ENCODE results near the gene AGBL4. TPM values are rescaled to one million over a fixed set of nuclear protein-coding genes. Genes with fewer than 3 reads are reported as not detected.

The AGBL4 gene
- total RNA-seq, 1 donor from 2014 or later, result 0.16 TPM

DNA sequence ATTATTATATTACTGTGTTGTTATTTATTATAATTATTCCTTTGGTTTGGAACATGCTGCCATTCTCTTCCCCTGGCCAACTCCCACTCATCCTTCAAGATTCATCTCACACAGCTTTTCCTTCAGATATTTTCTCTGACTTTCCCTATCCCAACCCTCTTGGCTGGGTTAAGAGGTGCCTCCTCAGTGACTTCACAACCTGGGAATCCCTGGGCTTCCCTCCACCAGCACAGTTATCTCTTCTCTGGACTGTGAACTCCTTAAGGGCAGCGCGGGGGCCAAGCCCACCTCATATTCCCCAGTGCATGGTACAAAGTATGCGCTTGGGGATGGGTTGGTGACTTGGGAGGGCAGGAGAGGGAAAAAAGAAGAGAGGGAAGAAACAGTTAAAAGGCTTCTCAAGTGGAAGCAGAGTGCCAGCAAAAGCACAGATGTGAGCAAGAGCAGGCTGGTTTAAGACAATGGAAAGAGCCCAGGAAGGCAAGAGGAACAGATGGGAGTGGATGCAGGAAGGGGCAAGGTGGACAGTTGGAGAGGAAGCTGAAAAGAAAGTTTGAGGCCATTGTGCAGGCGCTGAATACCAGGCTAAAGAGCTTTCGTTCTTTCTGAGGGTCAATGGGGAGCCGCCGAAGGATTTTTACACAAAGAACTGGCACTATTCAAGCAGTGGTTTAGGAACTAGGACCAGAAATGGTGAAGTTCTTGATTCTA is 1379.4 kb downstream of the AGBL4 start:
- DNase-seq, result no peak
- intact Hi-C loops (cut with DNase I), result no loop called here
- ATAC-seq (ENCODE audit: poor library complexity), result no peak

DNA sequence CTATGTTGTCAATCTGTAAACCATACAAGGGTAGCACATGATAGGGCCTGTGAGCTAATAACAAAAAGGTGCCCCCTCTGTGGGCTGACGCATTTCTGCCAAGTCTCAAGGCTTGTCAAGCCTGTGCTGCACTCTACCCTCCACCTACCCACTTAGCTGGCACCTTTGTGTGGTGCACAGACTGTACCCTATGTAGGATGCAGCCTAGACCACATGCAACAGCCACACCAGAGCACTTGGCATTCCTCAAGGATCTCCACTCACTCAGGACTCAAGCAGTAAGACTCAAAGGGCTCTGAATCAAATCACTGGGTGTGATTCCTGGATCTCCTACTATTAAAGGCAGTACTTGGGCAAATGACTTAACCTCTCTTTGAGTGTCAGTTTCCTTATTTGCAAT is 1380.6 kb downstream of the AGBL4 start:
- ATAC-seq (ENCODE audit: poor library complexity) (no peak), DNase-seq (no peak)
- intact Hi-C loops (cut with DNase I), result no loop called here

DNA sequence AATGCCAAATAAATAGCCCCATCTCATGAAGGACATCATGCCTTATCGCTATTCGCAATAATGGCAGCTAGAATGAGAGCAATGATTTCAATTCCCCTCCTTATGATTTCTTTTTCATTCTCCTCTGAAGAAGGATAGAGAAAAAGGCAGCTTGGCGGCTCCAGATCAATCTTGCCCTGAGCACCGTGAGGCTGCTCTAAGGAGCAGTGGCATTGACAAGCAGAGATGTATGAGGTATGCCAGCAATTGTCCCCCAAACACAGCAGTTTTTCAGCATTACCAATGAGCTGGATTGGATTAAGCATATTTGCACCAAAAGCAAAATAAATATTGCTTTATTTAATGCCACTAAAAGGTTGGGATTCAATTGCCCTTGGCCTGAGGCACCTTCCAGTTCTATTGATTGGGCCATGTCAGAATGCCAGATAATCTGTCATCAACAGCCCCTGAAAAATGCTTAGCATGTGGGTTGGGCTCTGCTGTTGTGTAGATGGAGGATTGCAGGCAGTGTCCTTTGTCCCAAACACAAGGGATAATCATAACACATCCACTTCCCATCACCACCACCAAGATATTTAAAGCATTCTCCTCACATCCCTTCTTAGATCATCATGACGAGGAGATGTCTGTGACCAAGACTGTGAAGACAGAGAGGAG is 1382.8 kb downstream of the AGBL4 start:
- intact Hi-C loops (cut with DNase I), result no loop called here
- ATAC-seq (ENCODE audit: poor library complexity) (no peak), DNase-seq (no peak)

DNA sequence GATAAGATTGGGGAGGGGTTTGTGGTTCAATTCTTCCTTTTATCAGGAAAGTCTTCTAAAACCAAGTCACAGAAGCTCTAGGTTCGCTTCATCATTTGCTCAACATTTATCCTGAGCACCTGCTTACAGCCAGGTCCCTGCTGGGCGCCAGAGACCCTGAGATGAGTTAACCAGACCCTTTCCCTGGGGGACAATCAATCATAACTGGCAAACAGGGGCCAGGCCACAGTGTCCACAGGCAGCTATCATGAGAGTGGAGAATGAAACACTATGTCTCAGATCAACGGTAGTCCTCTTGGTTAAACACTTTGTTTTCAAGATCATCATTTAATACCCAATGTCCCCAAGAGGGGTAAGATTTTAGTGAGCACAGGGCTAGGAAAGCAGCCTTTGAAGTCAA is 1393.9 kb downstream of the AGBL4 start:
- intact Hi-C loops (cut with DNase I), result no loop called here
- ATAC-seq (ENCODE audit: poor library complexity) (no peak), DNase-seq (no peak)

DNA sequence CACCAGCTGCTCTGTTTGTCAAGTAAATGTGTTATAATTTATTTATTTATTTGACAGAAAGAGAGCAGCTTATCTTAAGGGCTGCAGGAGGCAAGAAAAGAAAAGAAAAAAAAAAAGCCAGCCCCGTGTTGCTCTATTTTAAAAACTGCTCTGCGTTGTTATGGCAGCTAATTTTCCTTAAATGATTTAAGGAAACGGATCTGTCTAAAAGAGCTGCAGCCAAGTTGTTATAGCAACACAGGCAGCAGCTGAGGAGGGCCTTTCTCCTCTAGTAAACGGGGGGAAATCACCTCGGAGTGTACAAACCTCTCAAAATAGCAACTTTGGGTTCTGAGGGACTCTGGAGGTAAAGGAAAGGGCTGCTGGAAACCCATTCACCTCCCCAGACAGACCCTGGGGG is 1396.3 kb downstream of the AGBL4 start:
- intact Hi-C loops (cut with DNase I), result no loop called here
- DNase-seq (no peak), ATAC-seq (ENCODE audit: poor library complexity) (no peak)

DNA sequence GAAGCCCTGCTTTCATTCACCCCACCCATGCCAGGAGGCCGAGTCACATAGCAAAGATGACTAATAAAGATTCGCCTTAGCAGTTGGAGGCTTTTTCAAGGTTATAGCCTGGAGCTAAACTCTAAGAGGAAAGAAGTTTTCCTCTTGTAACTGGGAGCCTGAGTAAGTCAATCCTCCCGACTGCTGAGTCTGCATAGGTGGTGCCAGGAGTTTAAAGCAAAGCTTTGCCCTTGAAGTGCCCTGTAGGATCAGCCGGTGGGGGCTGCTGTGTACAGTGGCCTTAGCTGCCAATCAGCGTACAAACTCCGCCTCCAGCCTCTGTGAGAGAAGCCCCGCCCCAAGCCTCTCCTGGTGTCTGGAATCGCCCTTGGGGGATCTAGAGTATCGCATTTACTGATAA is 1404.2 kb downstream of the AGBL4 start:
- DNase-seq (no peak), ATAC-seq (ENCODE audit: poor library complexity) (no peak)
- intact Hi-C loops (cut with DNase I), result no loop called here

DNA sequence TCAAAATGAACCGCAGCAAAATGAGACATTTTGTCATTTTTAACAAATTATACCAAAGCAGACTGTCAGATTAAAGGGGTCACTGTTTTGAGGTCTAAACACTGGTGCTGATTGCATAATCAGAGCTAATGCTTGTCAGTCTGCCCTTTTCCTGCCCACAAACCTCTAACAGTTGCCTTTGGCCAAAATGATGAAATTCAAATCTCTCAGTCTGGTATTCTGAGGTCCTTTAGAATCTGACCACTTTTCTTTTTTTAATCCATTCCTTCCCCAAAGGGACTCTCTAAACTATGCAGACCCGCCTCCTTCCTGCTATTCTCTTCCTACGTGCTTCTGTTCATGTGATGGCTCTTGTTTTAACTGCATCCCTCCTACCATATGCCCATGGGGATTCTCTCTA is 1406.5 kb downstream of the AGBL4 start:
- ATAC-seq (ENCODE audit: poor library complexity) (no peak), DNase-seq (no peak)
- intact Hi-C loops (cut with DNase I), result no loop called here

DNA sequence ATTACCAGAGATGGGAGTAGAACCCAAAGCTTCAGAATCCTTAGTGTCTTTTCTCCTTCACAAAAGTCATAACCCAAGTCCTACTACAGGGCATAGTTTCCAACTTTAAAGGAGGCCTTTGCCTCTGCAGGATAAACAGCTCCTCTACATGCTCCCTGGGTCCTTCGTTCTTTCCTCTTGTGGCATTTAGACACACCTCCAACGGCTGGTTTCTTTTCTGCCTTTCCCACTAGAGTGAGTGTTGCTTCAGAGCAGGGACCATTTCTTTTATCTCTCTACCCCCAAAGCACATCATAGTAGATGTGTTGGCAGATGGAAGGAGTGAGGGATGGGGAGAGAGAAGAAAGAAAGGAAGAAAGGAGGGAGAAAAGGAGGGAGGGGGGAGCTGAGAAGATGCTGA is 1407.0 kb downstream of the AGBL4 start:
- ATAC-seq (ENCODE audit: poor library complexity), result no peak
- DNase-seq, result no peak
- intact Hi-C loops (cut with DNase I), result no loop called here

DNA sequence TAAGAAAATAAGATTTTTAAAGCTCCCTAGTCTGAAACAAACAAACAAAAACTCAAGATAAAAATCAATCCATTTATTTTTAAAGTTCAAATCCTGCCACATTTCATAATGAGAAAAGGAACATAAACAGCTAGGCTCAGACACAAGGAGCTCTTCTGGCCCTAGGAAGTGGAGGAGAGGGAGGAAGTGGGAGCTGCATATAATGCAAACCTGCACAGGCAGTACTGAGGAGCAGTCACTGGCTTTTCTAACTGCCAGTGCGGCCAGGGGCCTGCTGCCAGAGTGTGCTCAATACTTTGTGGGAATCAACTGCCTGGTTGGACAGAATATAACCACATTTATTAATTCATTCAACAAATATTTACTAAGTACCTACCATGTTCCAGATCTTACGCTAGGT is 1411.9 kb downstream of the AGBL4 start:
- intact Hi-C loops (cut with DNase I), result no loop called here
- no peak for ATAC-seq (ENCODE audit: poor library complexity)
- DNase-seq, result no peak

DNA sequence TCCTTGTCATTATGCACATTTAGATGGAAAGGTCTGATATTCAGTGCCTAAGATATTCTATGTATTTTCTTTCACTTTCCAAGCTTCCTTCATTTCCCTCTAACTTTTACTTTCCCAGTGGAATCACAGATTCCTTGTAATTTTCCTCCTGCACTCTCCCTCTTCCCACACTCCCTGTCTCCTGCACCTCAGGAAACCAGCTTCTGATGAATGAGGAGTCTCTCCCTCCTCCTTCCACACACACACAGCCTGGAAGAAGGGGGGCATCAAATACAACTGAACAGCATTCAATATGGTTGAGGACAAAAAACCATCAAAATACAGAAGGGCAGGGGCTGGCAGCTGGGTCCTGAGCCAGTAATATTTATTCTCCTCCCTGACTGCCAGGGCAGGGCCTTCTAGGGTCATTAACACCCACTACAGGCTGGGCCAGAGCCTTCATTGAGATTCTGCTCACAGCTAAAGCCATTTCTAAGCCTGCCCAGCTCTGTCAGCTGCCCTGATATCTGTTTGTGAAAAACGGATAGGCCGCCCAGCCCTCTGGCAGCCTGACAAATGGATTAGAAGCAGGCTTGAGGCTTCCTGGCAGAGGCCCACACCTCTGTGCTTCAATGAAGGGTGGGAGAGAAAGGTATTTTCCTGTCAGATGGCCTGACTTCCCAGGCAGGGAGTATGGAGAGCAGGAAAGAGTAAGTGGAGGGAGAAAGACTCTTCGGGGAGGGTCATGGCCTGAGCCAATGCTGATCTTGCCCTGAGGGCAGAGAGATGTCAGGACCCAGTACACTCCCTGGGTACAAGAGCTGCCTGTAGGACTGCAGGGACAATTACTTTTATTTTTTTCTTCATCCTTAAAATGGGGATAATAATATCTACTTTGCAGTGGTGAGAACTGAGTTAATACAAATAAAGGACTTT is 1412.9 kb downstream of the AGBL4 start:
- ATAC-seq (ENCODE audit: poor library complexity) (peak; percentile 87), DNase-seq (peak; percentile 69)
- intact Hi-C loops (cut with DNase I), result no loop called here

DNA sequence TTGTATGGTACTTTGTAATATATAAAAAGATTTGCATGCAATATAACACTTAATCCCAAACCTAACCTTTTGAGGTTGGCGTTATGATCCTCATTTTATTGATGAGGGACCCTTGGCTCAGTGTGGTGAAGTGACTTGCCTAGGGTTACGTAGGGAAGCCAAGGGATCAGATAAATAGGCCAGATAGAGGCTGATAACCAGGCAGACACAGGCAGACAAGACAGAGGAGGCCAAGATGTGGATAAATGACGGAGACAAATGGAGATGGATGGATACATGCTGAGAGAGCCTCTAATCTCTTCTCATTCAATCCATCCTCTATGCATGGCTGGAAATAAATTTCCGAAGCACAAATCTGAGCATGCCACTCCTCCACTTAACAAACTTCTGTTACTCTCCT is 1414.9 kb downstream of the AGBL4 start:
- no peak for DNase-seq
- intact Hi-C loops (cut with DNase I), result no loop called here
- no peak for ATAC-seq (ENCODE audit: poor library complexity)

DNA sequence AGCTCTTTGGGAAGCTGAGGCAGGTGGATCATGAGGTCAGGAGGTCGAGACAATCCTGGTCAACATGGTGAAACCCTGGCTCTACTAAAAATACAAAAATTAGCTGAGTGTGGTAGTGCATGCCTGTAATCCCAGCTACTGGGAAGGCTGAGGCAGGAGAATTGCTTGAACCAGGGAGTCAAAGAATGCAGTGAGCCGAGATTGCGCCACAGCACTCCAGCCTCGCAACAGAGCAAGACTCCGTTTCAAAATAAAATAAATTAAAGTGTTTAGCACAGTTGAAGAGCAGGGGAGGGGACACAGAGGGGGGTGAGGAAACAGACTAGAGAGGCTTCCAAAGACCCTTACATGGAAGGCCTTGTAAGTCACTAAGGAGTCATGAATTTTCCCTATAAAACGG is 1420.5 kb downstream of the AGBL4 start:
- ATAC-seq (ENCODE audit: poor library complexity), result no peak
- DNase-seq, result no peak
- intact Hi-C loops (cut with DNase I), result no loop called here

DNA sequence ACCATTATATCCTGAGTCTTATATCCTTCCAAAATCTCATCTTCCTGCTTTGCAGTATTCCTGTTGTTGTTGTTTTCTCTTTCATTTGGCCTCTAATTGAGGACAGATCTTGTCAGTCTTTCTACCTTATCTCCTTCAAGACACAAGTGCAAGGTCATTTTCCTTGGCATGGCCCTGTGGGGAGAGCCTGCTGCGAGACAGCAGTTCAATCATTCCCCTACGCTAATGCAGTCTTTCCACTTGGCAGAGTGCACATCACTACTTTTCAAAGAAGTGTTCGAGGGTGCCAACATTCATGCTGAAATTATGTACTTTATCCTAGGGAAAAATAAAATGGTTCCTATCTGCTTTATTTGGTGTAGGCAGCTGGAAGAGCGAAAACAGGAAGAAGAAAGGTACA is 1421.4 kb downstream of the AGBL4 start:
- no peak for ATAC-seq (ENCODE audit: poor library complexity)
- intact Hi-C loops (cut with DNase I), result no loop called here

DNA sequence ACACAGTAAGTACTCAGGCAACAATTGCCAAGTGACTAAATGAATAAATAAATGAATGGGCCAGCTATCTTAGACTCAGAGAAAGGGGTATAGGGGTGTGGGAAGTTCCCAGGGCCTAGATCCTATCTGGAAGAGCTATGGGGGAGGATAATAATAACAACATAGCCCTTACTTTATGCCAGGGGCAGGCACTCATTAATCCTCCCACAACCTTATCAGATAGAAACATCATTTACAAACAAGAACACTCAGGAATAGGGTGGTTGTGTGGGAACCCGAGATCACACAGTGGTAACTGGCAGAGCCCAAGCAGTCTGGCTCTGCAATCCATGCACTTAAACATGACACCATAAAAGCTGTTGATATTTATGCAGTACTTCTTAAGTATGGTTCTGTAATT is 1423.6 kb downstream of the AGBL4 start:
- ATAC-seq (ENCODE audit: poor library complexity), result no peak
- intact Hi-C loops (cut with DNase I), result no loop called here

More for the DNA sequence above, 1421.4 kb downstream of the AGBL4 start:
- DNase-seq, result no peak

DNA sequence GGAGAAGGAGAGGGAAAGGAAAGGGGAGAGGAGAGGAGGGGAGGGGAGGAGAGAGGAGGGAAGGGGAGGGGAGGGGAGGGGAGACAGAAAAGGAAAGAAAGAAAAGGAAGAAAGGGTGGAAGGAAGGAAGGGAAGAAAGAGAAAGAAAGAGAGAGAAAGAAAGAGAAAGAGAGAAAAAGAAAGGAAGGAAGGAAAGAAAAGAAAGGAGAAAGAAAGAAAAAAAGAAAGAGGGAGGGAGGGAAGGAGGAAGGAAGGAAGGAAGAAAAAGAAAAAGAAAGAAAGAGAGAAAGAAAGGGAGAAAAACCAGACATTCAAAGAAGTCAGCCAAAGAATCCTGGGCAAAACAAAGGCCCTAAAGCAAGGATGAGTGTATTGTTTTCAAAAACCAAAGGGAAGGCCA is 1426.1 kb downstream of the AGBL4 start:
- intact Hi-C loops (cut with DNase I), result no loop called here
- ATAC-seq (ENCODE audit: poor library complexity) (no peak), DNase-seq (no peak)

More for the DNA sequence above, 1423.6 kb downstream of the AGBL4 start:
- no peak for DNase-seq

DNA sequence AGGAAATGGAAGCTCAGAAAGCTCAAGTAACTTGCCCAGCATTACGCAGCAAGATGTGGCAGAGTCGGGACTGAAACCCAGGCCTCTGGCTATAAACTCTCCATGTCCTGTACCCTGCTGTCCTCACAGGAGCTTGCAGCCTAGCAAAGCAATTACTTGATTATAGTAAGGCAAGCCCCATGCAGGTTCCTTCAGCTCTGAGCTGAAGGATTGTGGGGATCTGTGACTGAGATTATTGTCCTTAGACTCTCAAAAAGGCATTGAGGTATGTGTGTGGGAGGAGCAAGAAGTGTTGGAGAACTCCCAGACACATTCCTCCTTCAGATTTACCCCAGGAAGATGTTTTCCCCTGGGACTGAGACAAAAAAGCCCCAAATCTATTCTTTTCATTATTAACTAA is 1427.7 kb downstream of the AGBL4 start:
- DNase-seq (no peak), ATAC-seq (ENCODE audit: poor library complexity) (no peak)
- intact Hi-C loops (cut with DNase I), result no loop called here

DNA sequence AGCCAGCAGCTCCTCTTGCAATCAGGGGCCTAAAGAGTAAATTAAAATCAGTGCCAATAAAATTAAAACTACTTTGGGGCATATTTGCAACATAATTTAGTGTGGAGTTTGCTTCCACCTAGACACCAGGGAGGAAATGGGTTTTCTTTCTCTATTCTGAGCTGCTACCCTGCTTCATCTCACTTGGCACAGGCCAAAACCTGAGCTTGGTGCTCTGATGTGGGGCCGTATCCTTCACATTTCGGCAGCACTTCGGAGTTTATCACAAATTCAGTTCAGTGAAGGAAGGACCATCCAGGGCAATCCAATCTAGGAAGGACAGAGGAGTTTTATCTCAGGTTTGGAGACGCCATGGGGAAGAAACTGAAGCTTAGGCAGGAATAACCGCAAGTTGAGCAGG is 1428.1 kb downstream of the AGBL4 start:
- intact Hi-C loops (cut with DNase I), result no loop called here
- DNase-seq, result no peak
- no peak for ATAC-seq (ENCODE audit: poor library complexity)

DNA sequence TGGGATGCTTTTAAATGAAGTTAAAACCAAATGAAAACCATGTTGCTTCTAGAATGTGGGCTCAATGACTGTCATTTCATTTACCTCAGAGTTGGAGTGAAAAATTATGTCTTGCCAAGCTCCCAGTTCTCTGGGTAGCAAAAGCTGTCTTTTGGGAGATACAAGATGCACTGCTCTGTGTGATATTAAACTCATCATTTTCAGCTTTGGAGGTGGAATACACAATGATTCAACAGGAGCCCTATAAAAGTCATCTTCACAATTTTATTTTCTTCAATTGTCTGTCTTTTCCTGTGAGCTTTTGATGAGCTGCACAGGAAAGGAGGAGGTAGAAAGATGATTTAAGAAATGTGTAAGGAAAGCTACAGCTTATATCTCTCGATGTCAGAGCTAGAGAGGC is 1431.4 kb downstream of the AGBL4 start:
- DNase-seq (no peak), ATAC-seq (ENCODE audit: poor library complexity) (no peak)
- intact Hi-C loops (cut with DNase I), result no loop called here

DNA sequence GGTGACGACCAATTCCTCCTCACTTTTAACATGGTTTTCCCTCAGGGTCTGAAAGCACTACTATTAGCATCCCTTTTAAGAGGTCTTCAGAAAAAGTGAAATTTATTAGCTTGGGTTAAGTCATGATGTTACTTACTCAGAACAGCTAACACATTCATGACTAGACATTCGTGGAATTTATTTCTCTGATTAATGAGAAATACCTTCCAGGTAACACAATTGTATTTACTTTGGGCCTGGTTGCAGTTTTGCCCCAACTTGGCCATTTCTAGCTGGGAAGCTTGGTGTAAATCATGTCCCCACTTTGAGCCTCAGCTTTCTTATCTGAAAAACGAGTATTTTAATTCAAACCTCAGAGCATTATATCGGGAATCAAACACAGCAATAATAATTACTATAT is 1432.6 kb downstream of the AGBL4 start:
- intact Hi-C loops (cut with DNase I), result no loop called here
- ATAC-seq (ENCODE audit: poor library complexity) (no peak), DNase-seq (no peak)

DNA sequence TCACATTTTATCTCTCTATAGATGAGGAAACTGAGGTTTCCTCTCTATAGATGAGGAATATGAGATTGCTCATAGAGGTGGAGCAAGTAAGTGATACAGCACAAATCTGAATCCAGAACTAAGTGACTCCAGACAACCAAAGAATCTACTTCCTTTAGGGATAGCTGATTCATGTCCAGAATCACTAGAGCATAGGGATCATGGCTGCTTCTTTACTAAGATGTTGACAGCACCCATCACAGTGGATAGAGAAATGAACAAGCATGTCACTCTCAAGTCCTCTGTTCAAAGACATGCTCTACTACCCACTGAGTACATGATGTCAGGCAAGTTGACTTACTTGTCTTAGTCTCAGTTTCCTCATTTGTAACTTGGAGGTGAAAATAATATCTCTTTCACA is 1435.7 kb downstream of the AGBL4 start:
- ATAC-seq (ENCODE audit: poor library complexity), result no peak
- intact Hi-C loops (cut with DNase I), result no loop called here

More for the DNA sequence above, 1435.7 kb downstream of the AGBL4 start:
- DNase-seq, result no peak
